GM12873 (cell line): ENCODE results near the gene BICD1.

Source experiments
- CTCF ChIP-seq: IDR thresholded peaks from 2 replicates; pipeline ENCODE4 v1.5.1; 2012; ENCODE audit warnings: low read depth, mild to moderate bottlenecking, moderate library complexity, low read length, control low read depth; ENCODE audit not compliant: insufficient read depth; ENCODE audit errors: missing control alignments

Gene BICD1

GRCh38 chr12:32087306-32087705 lies 19.3 kb upstream of the BICD1 start:
- no peak for TF ChIP-seq CTCF

GRCh38 chr12:32089156-32089555 lies 17.5 kb upstream of the BICD1 start:
- TF ChIP-seq CTCF = no peak

GRCh38 chr12:32089586-32089985 lies 17.1 kb upstream of the BICD1 start:
- TF ChIP-seq CTCF = no peak

- no peak for TF ChIP-seq CTCF
Observed at GRCh38 chr12:32091696-32092095, 15.0 kb upstream of the BICD1 start.

- no peak for TF ChIP-seq CTCF
Observed at GRCh38 chr12:32098112-32098511, 8.5 kb upstream of the BICD1 start.

- no peak for TF ChIP-seq CTCF
Observed at GRCh38 chr12:32100361-32100760, 6.3 kb upstream of the BICD1 start.

GRCh38 chr12:32100888-32101287 lies 5.8 kb upstream of the BICD1 start:
- TF ChIP-seq CTCF = no peak
